GM12892 (cell line): ENCODE results near the gene SLN.
A peak's percentile ranks its signal among the peaks of the same experiment; 100 is the strongest.

ENCODE experiments used
- DNase-seq: peaks from one replicate; pipeline ENCODE4 v3.0.0; 2011; ENCODE audit not compliant: insufficient read length
- FAIRE-seq: peaks from 2 replicates; lab custom pipeline; 2011; peaks lifted over from hg19 to GRCh38; lab: Jason Lieb, UNC
- POLR2A ChIP-seq: IDR thresholded peaks from 2 replicates; pipeline ENCODE4 v1.6.1; 2011; ENCODE audit warnings: low read depth, low read length, control low read depth
- POLR2AphosphoS5 ChIP-seq: IDR thresholded peaks from 2 replicates; pipeline ENCODE4 v1.6.1; 2011; ENCODE audit warnings: low read depth, low read length, control low read depth
- TAF1 ChIP-seq: IDR thresholded peaks from 2 replicates; pipeline ENCODE4 v1.6.1; 2011; ENCODE audit warnings: low read depth, mild to moderate bottlenecking, control low read depth, low read length, borderline replicate concordance

The SLN gene

GRCh38 chr11:107677924-107678631, 33.8 kb downstream of the SLN start:
- TF ChIP-seq POLR2AphosphoS5, result no peak
- no peak for TF ChIP-seq TAF1
- no peak for TF ChIP-seq POLR2A
- FAIRE-seq, result no peak
- DNase-seq, result no peak

GRCh38 chr11:107676336-107677057, 35.4 kb downstream of the SLN start:
- FAIRE-seq (peak; percentile 48), DNase-seq (no peak)
- TF ChIP-seq POLR2A (no peak), TAF1 (no peak)

DNA sequence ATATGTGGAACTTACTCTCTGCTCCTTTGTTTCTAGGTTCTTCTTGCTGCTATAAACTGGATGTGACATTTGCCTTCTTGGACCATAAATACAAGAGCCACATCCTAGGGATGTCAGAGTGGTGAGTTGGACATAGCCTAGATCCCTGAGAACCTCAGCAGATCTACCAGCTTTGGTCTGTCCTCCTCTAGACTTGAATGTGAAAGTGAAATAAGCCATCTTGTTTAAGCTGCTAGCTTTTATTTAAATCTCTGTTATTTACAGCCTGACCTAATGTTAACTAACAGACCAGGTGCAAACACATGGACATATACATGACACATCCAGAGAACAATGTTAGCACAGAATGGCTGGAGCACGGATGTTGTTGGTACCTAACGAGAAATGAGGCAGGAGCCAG, 36.0 kb downstream of the SLN start:
- FAIRE-seq (peak; percentile 70), DNase-seq (no peak)
- TF ChIP-seq TAF1, result no peak
- no peak for TF ChIP-seq POLR2AphosphoS5
- no peak for TF ChIP-seq POLR2A

DNA sequence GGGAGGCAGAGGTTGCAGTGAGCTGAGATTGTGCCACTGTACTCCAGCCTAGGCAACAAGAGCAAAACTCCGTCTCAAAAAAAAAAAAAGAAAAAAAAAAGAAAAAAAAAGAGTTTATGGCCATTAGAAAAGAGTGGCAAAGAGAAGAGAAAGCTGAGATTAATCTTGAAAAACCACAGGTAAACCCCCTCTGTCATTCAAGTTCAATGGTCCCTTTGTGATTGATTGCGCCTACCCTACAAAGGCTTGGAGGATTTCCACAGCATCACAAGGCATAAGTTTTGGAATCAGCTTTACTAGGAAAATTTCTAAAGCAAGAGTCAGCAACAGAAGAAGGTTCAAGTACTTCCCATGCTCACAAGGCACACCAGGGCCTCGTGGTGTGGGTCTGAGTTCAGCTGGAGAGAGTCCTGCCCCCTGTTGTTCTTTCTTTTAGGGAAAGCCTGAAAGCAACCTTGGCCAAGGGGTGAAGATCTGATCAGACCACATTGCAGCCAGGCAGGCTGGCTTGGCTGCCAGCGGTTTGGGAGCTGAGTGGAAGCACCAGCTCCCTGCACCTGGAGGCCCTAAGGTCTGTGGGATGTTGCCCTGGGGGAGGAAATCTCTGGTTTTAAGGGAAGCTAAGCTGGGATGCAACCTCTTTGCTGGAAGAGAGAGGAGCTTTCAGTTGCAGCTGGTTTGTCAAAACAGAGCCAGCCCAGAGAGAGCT, 41.8 kb downstream of the SLN start:
- FAIRE-seq (no peak), DNase-seq (no peak)
- TF ChIP-seq POLR2AphosphoS5 (no peak), POLR2A (no peak), TAF1 (no peak)

- FAIRE-seq (no peak), DNase-seq (no peak)
- no peak for TF ChIP-seq POLR2A
- no peak for TF ChIP-seq TAF1
These were observed 42.6 kb downstream of the SLN start for GRCh38 chr11:107669191-107669740.

- DNase-seq (no peak), FAIRE-seq (peak; percentile 44)
- TF ChIP-seq POLR2A, result no peak
- TF ChIP-seq TAF1, result no peak
- no peak for TF ChIP-seq POLR2AphosphoS5
These were observed 44.8 kb downstream of the SLN start for GRCh38 chr11:107666911-107667613.

DNA sequence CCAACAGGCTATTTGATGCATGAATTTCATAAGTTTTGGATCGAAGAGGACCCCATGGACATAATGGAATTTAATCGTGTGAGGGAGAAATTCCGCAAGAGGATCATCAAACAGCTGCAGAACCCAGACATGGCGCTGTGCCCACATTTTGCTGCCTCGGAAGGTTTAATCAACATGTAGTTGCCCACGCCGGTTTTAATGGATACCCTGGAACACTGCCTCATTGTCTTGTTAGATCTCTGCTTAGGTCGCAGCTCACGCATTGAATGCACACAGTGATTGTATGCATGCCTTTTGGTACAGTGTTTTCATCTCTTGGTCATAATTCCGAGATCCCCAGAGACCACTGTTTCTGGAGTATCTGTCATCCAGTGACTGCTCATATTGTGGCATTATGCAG, 46.8 kb downstream of the SLN start:
- FAIRE-seq, result no peak

GRCh38 chr11:107661656-107662055, 50.2 kb downstream of the SLN start:
- no peak for TF ChIP-seq POLR2AphosphoS5
- TF ChIP-seq TAF1, result no peak
- no peak for TF ChIP-seq POLR2A
- DNase-seq, result no peak
- no peak for FAIRE-seq

More for the DNA sequence above, 46.8 kb downstream of the SLN start:
- no peak for DNase-seq
- TF ChIP-seq TAF1, result no peak
- no peak for TF ChIP-seq POLR2A

DNA sequence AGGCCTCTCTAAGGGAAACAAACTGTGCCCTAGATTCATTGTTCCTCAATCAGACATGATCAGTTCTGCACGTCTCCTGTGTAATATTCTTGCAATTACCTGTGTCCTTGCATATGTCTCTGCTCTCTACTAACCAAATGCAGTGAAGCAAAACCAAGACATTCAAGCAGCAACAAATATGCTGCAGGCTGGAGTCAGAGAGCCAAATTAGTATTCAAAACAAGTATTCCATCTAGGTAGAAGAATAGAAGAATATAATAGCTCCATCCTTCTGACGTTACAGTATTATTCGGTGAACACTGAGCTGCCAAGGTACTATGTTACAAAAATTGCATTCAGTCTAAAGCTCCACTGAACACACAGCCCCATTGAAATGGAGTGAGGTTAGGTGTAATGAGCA, 51.8 kb downstream of the SLN start:
- DNase-seq, result no peak
- TF ChIP-seq TAF1 (no peak), POLR2AphosphoS5 (no peak), POLR2A (no peak)
- FAIRE-seq, result peak; percentile 38

DNA sequence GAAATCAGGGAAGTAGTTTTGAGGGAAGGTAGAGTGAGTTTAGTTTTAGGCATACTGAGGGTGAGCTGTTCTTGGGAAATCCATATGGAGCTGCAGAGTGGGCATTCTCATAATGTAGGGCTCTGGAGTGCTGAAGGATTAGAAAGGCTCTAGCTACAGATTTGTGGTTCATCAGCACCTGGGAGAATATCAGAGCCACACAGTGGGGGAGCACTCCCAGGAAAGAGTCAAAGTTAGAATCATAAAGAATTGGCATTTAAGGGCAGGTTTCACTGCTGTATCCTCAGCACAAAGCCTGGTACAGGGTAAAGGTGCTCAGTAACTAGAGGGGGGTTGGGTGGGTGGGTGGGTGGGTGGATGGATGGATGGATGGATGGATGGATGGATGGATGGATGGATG, 52.5 kb downstream of the SLN start:
- TF ChIP-seq TAF1 (no peak), POLR2AphosphoS5 (no peak), POLR2A (no peak)
- FAIRE-seq (no peak), DNase-seq (no peak)
